ENCODE measurements around the gene PCDHGA4. TPM values are rescaled to one million over a fixed set of nuclear protein-coding genes. Genes with fewer than 3 reads are reported as not detected.
"Not testable (repeated sequence)": the region's sequence is repeated elsewhere in the genome, so short reads cannot be mapped to it uniquely, and the experiment has no call there.

PCDHGA4 gene
- total and polyA plus RNA-seq, 4 donors, result 0.15 to 0.92 (median 0.22) TPM

- TF ChIP-seq HNF4G (IDR thresholded peaks at IDR 0.05), result no peak
- TF ChIP-seq SP1 (IDR thresholded peaks at IDR 0.05), result no peak
- TF ChIP-seq HNF4A (conservative IDR thresholded peaks at IDR 0.05), result no peak
- no peak for TF ChIP-seq EGR1 (IDR thresholded peaks at IDR 0.05; ENCODE audit: low read depth in 2 of 2)
- TF ChIP-seq, protein P1, sequence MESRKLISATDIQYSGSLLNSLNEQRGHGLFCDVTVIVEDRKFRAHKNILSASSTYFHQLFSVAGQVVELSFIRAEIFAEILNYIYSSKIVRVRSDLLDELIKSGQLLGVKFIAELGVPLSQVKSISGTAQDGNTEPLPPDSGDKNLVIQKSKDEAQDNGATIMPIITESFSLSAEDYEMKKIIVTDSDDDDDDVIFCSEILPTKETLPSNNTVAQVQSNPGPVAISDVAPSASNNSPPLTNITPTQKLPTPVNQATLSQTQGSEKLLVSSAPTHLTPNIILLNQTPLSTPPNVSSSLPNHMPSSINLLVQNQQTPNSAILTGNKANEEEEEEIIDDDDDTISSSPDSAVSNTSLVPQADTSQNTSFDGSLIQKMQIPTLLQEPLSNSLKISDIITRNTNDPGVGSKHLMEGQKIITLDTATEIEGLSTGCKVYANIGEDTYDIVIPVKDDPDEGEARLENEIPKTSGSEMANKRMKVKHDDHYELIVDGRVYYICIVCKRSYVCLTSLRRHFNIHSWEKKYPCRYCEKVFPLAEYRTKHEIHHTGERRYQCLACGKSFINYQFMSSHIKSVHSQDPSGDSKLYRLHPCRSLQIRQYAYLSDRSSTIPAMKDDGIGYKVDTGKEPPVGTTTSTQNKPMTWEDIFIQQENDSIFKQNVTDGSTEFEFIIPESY (IDR thresholded peaks at IDR 0.05), result no peak
- TF ChIP-seq, protein P2, sequence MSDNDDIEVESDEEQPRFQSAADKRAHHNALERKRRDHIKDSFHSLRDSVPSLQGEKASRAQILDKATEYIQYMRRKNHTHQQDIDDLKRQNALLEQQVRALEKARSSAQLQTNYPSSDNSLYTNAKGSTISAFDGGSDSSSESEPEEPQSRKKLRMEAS (IDR thresholded peaks at IDR 0.05), result no peak
These were observed 24.3 kb upstream of the PCDHGA4 start, which contains the start of gene PCDHGA1 (continued) for GRCh38 chr5:141330299-141331080.

DNA sequence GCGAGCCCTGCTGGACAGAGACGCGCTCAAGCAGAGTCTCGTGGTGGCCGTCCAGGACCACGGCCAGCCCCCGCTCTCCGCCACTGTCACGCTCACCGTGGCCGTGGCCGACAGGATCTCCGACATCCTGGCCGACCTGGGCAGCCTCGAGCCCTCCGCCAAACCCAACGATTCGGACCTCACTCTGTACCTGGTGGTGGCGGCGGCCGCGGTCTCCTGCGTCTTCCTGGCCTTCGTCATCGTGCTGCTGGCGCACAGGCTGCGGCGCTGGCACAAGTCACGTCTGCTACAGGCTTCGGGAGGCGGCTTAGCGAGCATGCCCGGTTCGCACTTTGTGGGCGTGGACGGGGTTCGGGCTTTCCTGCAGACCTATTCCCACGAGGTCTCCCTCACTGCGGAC lies 22.2 kb upstream of the PCDHGA4 start:
- not testable (repeated sequence) for DNase-seq (ENCODE audit: low spot score); H3K4me1 ChIP-seq (ENCODE audit: control insufficient read depth in 4 of 4, insufficient read depth in 4 of 4, low read length in 3 of 4); H3K9ac ChIP-seq (ENCODE audit: low read depth in 1 of 2, low read length in 2 of 2); H3K36me3 ChIP-seq (ENCODE audit: control insufficient read depth in 4 of 4, insufficient read depth in 3 of 4, low read depth in 1 of 4, low read length in 3 of 4); H3K4me3 ChIP-seq (ENCODE audit: low read depth in 1 of 3, low read length in 3 of 3); H3K27me3 ChIP-seq (ENCODE audit: control insufficient read depth in 4 of 4, insufficient read depth in 4 of 4, low read length in 3 of 4); H3K27ac ChIP-seq (ENCODE audit: low read depth in 1 of 2, low read length in 2 of 2)
- peaks cover 25 to 73% (median 41%) of the 10 kb centered on the region in 4 donors for H3K9me3 ChIP-seq (ENCODE audit: control insufficient read depth in 4 of 4, low read length in 3 of 4)
- WGBS, result 36% methylated on average over 39 of the region's 39 CpGs

DNA sequence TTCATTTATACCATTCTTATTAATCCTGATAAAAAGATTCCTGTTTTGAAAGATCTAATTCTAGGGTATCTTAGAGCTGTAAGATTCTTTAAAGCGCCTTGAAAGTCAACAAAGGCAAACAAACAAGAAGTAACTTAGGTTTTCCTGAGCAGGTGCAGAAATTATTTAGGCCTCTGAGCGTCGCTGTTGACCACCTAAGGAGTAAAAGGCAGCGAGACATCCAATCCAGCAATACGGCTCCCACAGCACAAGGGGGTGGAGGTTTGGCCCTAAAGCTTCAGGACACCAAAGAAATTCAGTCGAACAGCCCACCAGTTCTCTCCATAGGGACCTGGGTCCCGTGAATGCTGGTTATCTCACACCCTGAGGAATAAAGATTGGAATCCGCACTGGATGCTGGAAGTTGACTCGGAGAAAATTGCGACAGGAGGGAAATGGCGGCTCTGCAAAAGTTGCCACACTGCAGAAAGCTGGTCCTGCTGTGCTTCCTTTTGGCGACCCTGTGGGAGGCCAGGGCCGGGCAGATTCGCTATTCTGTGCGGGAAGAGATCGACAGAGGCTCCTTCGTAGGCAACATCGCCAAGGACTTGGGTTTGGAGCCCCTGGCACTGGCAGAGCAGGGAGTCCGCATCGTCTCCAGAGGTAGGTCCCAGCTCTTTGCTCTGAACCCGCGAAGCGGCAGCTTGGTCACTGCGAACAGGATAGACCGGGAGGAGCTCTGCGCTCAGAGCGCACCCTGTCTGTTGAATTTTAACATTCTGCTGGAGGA lies 16.1 kb upstream of the PCDHGA4 start, which contains the start of gene PCDHGA2:
PCDHGA2 (plus strand) TSS at position 223 of the 769 bp plus-strand sequence.
- TF ChIP-seq FOXA1 (IDR thresholded peaks at IDR 0.05), result no peak
- TF ChIP-seq RAD21 (IDR thresholded peaks at IDR 0.05), result peak; percentile 34 to 43
- Histone ChIP-seq H3K9ac (ENCODE audit: low read depth in 1 of 2, low read length in 2 of 2) (no peak within 1 kb of the TSS), H3K4me3 (ENCODE audit: low read depth in 1 of 3, low read length in 3 of 3) (peak within 1 kb of the TSS; percentile 20 to 52 (median 37)), H3K27ac (ENCODE audit: low read depth in 1 of 2, low read length in 2 of 2) (no peak within 1 kb of the TSS), H3K9me3 (ENCODE audit: control insufficient read depth in 4 of 4, low read length in 3 of 4) (peaks cover 26 to 66% (median 34%) of the 10 kb centered on the region in 4 donors), H3K27me3 (ENCODE audit: control insufficient read depth in 4 of 4, insufficient read depth in 4 of 4, low read length in 3 of 4) (peaks cover 0 to 19% (median 8%) of the 10 kb centered on the region in 4 donors), H3K4me1 (ENCODE audit: control insufficient read depth in 4 of 4, insufficient read depth in 4 of 4, low read length in 3 of 4) (no peaks in the 10 kb centered on the region), H3K36me3 (ENCODE audit: control insufficient read depth in 4 of 4, insufficient read depth in 3 of 4, low read depth in 1 of 4, low read length in 3 of 4) (peaks cover 0 to 2% (median 0%) of the 10 kb centered on the region in 4 donors)
- no peak for DNase-seq (ENCODE audit: low spot score)
- WGBS, result 12% methylated on average over 27 of the region's 27 CpGs

DNA sequence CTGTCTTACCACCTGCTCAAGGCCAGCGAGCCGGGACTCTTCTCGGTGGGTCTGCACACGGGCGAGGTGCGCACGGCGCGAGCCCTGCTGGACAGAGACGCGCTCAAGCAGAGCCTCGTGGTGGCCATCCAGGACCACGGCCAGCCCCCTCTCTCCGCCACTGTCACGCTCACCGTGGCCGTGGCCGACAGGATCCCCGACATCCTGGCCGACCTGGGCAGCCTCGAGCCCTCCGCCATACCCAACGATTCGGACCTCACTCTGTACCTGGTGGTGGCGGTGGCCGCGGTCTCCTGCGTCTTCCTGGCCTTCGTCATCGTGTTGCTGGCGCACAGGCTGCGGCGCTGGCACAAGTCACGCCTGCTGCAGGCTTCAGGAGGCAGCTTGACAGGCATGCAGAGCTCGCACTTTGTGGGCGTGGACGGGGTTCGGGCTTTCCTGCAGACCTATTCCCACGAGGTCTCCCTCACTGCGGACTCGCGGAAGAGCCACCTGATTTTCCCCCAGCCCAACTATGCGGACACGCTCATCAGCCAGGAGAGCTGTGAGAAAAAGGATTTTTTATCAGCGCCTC lies 14.0 kb upstream of the PCDHGA4 start:
- 40% methylated on average over 45 of the region's 45 CpGs for WGBS
- H3K27me3 ChIP-seq (ENCODE audit: control insufficient read depth in 4 of 4, insufficient read depth in 4 of 4, low read length in 3 of 4), result peaks cover 0 to 17% (median 10%) of the 10 kb centered on the region in 4 donors
- peaks cover 33 to 76% (median 38%) of the 10 kb centered on the region in 4 donors for H3K9me3 ChIP-seq (ENCODE audit: control insufficient read depth in 4 of 4, low read length in 3 of 4)
- H3K27ac ChIP-seq (ENCODE audit: low read depth in 1 of 2, low read length in 2 of 2); H3K4me1 ChIP-seq (ENCODE audit: control insufficient read depth in 4 of 4, insufficient read depth in 4 of 4, low read length in 3 of 4); DNase-seq (ENCODE audit: low spot score); H3K9ac ChIP-seq (ENCODE audit: low read depth in 1 of 2, low read length in 2 of 2); H3K4me3 ChIP-seq (ENCODE audit: low read depth in 1 of 3, low read length in 3 of 3); H3K36me3 ChIP-seq (ENCODE audit: control insufficient read depth in 4 of 4, insufficient read depth in 3 of 4, low read depth in 1 of 4, low read length in 3 of 4): not testable (repeated sequence)

Data from liver (tissue), 9 donors.